HG03103 (cell line): ENCODE results near the gene PSD4.

Source experiments
- ATAC-seq: cut with Tn5 transposase; IDR thresholded peaks from one replicate; pipeline ENCODE4 v1.9.1; 2021; ENCODE audit warnings: low read depth; ENCODE audit not compliant: unreplicated experiment

PSD4 gene

DNA sequence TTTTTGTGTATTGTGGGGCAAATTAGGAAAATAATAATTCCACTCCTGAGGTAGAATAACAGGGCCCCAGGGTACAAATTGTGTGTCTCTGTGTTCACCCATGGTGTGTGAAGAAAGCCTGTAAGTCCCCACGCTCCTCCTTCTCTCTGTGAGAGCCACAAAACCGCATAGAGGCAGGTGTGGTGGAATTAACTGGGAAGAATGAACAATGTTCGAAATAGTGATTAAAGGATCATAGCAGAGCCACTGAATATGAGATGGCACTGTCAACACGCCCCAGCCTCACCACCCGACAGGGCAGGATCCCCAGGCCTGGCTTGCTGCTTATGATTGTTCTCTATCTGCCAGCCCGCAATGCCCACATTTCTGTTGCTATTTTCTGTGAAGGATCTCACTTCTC is 32.3 kb upstream of the PSD4 start:
- ATAC-seq: no peak

DNA sequence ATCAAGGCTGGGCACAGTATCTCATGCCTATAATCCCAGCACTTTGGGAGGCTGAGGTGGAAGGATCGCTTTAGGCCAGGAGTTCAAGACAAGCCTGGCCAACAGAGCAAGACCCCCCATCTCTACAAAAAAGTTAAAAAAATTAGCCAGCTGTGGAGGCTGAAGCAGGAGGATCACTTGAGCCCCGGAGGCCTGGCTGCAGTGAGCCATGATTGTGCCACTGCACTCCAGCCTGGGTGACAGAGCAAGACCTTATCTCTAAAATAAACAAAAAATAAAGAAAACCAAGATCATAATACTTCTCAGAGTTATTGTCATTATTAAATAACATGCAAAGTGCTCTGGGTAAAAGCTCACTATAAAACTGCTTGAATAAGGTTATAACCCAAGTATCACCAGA is 31.5 kb upstream of the PSD4 start:
- no peak for ATAC-seq

DNA sequence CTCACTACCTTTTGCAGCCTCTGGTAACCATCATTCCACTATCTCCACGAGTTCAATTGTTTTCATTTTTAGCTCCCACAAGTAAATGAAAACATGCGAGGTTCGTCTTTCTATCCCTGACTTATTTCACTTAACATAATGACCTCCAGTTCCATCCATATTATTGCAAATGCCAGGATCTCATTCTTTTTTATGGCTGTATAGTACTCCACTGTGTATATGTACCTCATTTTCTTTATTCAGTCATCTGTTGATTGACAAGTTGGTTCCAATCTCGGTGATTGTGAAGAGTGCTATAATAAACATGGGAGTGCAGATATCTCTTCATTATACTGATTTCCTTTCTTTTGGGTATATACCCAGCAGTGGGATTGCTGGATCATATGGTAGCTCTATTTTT is 29.5 kb upstream of the PSD4 start:
- no peak for ATAC-seq

DNA sequence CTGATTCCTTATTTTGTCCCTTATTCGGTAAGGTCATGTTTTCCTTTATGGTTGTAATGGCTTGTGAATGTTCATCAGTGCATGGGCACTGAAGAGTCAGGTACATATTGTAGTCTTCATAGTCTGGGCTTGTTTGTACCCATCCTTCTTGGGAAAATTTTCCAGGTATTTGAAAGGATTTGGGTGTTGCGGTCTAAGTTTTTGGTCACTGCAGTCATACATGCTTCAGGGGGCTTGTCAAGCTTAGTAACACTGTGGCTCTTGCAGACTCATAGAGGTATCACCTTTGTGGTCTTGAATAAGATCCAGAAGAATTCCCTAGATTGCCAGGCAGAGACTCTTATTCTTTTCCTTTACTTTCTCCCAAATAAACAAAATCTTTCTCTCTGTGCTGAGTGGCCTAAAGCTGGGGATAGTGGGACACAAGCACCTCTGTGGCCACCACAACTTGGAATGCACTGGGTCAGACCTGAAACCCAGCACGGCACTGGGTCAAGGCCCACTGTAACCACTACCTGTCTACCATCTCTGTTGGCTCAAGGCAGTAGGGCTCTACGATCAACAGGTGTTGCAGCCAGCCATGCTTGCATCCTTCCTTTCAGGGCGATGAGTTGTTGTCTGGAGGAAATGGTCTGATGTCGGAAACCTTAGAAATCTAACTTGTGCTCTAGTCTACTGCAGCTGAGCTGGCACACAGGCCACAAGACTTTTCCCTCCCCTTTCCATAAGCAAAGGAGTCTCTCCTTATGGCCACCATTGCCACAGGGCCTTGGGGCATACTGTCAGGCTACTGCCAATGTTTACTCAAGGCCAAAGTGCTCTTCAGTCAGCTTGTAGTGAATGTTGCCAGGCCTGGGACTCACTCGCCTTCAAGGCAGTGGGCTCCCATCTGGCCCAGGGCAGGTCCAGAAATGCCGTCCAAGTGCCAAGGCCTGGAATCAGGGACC is 24.9 kb upstream of the PSD4 start:
- ATAC-seq: no peak

DNA sequence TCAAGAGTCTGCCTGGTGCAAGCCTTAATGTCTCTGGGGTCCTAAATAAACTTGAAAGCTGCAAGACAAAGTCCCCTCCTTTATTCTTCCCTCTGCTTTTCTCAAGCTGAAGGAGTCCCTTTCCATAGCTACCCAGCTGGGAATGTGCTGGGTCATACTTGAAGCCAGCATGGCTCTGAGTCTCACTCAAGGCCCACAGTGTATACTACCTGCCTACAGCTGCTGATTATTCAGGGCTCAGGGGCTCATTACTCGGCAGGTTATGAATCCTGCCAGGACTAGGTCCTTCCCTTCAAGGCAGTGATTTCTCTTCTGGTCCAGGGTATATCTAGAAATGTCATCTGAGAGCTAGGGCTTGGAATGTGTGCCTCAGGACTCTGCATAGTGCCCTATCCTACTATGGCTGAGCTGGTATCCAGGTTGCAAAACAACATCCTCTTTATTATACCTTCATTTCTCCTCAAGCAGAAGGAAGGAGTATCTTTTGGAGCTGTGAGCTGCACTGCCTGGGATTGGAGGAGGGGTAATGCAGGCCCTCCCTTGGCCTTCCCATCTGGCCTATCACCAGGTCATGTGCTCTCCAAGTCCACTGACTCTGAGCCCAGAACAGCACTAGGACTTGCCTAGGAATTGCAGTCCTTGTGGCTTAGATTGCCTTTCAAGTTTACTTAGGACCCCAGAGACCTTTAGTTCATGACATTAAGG is 24.1 kb upstream of the PSD4 start:
- no peak for ATAC-seq

DNA sequence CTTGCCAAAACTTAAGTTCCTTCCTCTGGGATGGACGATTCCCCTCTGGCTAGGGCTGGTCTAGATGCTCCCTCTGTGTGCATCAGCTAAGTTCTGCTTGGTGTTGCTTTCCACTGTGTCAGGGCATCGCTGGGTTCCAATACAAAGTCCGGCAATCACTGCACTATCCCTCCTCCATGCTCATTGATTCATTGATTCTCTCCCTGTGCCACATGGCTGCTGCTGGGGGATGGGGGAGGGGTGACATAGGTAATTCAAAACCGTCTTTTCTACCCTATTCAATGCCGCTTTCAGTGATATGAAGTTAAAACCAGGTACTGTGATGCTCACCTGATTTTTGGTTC is 23.5 kb upstream of the PSD4 start:
- ATAC-seq: no peak

DNA sequence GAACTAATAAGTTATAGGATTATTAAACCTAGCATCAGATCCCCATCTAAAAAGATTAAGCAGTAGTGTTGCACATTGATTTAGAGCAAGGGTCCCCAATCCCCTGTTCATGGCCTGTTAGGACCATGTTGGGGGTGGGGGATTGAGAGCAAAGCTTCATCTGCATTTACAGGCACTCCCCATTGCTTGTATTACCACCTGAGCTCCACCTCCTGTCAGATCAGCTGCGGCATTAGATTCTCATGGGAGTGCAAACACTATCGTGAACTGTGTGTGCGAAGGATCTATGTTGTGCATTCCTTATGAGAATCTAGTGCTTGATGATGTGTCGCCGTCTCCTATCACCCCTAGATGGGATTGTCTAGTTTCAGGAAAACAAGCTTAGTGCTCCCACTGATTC is 18.4 kb upstream of the PSD4 start:
- no peak for ATAC-seq

DNA sequence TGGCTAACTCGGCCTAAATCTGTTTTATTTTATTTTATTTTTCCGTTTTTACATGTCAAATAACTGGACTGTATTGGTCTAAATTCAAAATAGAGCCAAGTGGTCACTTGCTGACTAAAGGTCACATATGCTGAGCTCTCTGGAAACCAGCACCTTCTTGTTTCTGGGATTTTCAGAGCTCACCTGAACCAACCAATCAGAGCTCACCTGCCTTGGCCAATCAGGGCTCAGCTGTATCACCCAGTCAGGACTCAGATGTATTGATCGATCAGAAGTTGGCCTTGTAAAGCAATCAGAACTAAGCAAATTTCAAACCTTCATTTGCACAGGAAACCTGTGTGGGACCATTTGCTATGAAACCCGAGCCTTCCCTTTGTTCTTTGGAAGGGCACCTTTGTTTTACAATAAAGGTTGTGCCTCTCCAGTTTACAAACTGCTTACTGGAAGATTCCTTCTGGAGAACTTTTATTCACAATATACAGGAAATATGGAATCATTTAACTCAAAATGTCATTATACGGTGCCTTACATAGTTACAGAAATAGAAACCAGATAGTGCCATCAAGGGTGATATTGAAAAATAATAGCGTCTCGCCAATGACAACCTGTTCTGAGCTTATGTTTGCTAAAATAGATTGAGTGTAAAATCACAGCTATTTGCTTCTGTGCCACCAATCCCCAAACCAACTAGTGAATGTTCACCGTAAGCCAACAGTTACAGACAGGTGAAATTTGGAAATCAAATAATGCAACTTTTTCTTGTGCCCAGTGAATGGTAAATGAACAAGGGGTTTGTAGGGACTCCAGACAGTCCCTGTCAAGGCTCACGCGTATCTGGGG is 17.3 kb upstream of the PSD4 start:
- no peak for ATAC-seq

DNA sequence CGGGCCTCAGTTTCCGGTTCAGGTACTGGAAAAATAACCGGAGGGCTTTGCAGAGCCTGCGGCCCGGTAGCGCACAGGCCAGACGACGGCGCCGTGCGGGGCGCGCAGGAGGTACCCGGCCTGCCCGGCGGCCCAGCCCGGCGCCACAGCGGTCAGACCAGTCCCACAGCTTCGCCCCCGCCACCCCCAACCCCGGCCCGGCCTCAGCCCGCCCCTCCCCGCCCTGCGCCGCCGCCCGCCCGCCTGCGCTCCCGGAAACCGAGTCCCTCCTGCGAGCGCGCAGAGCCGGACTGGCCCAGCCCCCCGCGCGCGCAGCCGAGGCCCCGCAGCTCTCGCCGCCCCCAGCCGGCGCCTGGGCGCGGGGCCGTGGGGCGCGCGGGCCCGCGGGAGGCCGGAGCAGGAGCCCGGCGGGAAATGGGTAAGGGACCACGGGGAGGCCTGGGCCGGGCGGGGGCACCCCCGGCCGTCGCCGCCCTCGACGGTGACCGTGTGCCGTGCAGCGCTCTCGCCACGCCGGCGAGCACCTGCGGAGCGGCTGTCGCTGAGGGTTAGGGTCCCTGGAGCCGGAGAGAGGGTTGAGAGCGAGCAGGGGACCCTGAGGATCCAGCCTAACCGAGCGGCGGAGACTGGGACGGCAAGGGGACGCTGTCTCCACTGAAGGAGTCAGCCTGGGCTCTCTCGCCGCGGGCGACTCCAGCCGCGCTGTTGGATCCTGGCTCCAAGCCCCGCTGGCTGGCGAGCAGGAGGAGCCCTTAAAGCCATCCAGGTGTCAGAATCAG is 16.5 kb upstream of the PSD4 start:
- ATAC-seq: peak; percentile 64

DNA sequence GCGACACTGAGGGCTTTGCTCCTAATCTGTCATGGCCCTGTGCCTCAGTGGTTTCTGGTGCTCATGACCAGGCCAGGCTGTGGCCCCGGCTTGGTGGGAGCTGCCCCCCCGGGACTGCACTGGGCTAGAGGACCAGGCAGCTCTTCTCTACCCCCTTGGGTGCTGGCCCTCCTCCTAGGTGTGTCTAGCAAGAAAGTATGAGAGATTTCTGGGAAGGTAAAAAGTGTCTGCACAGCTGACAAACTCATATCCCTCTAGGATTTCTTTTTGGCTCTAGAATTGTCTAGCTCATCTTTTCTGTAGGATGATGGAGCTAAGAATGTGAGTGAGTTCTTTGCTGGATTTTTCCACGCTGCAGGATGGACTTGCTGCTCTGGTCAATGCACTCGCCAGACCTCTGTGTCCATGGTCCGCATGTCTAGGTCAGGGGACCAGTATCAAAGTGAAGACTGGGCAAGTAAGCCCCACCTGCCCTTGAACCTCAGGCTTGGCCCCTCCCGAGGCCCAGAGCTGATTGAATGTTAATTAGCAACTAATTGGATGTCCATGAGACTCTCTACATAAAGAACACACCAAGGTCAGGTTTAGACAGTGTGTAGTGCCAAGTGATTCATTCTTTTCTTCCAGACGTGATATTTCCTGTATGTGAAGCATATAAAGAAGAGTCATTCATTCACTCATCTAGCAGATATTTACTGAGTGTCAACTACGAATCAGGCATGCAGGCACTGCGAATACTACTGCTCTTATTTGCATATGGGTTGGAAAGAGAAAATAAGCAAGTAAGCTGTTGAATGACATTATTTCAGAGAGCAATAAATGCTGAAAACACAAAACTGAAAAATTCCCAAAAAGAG is 15.6 kb upstream of the PSD4 start:
- no peak for ATAC-seq

DNA sequence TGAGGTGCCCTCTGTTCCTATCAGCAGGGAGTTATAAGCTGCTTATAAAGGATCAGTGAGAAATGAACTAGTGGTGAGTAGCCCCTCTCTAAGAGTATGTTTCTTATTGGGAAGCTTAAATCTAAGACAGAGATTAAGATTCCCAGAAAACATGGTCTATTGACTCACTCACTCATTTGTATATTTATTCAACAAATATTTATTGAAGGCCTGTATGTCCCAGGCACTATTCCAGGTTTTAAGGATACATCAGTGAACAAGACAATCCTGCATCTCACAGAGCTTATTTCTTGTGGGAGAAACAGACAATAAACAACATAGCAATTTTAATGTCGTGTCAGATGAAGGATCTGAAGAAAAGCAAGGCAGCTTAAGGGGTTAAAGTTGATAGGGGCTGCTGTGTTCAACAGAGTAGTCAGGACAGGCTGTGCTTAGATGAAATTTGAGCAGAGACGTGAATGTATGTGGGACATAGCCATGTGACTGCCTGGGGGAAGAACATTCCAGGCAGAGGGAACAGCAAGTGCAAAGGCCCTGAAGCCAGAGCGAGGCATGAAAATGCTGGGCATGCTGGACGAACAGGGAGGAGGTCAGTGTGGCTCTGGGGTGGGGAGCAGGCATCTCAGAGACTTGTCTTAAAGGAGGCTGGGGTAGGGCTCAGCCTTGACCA is 14.8 kb upstream of the PSD4 start:
- ATAC-seq: no peak

DNA sequence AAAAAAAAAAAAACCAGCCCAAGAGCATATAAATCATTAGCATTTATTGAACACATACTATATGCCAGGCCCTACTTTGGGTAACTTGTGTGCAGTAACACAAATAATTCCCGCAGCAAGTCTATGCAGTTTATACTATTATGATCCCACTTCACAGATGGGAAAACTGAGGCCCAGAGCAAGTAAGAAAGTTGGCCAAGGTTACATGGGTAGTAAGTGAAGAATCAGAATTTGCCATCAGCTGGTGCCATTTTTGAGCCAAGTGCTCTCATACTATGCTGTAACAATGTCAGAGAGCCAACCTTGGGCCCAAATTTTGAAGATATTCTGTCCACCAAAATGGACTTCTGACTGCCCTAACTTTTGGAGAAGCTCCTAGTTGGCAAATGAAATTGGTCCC is 13.5 kb upstream of the PSD4 start:
- no peak for ATAC-seq

DNA sequence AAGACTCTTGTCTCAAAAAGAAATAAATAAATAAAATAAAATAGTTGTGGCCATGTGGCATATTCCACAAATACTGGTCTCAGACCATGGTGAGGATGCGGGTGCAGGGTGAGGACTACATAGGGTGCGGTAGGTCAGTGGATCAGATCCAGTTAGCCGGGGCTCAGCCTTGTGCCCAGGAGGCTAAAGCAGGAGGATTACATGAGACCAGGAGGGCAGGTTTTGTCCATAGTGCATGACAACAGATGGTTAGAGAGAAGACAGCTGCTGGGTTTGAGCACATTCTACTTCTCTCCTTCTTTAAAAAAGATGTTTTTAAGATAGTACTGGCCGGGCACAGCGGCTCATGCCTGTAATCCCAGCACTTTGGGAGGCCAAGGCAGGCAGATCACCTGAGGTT is 12.8 kb upstream of the PSD4 start:
- no peak for ATAC-seq

DNA sequence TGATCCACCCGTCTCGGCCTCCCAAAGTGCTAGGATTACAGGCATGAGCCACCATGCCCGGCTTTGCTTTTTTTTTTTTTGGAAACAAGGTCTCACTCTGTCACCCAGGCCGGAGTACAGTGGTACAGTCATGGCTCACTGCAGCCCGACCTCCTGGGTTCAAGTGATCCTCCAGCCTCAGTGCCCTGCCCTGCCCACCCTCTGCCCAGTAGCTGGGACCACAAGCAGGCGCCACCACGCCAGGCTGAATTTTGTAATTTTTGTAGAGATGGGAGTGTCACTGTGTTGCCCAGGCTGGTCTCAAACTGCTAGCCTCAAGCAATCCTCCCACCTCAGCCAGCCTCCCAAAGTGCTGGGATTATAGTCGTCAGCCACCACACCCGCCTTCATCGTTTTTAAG is 11.6 kb upstream of the PSD4 start:
- no peak for ATAC-seq

DNA sequence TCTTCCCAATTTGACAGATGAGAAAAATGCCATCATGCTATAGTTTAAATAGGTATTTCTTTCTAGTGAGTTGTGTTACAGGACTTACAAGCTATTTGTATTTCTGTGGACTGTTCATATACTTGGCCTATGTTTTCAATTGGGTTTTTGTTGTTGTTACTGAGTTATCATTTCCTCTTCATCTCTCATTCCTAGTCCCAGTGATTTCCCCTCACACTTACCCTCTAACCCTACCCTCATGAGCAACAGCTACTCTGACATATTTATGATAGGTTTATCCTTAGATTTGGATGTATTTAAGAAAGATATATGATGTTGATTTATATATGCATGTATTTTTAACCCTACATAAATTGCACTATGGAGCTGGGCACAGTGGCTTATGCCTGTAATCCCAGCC is 10.9 kb upstream of the PSD4 start:
- no peak for ATAC-seq

DNA sequence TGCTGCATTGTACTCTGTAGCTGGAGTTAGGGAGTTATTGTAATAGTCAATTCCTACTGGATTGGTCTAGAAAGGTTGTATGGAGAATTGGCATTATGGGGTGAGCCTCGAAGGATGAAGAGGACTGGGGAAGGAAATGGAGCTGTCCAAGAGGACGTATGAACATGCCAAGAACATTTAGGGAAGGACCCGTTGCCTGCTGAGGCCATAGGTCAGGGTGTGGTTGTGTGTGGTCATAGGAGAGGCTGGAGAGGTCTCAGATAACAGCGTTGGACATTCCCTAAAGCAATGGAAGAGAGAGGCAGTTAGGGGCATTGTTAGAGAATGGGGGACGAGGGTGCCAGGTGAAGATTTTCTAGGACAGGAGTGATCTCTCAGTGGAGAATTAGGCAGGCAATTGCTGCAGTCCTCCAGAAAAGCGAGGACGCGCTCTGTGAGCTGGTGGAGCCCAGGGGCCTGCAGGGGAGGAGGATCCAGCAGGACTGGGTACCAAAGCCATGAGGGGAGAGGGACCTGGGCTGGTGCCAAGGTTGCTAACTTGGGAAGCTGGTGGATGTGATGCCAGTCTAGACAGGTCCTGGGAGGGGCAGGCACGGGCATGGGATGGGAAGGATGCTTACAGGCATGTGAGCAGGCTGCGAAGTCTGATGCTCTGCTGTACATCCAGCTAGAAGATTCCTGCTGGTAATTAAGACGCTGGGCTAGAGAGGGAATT is 9.4 kb upstream of the PSD4 start:
- ATAC-seq: no peak

DNA sequence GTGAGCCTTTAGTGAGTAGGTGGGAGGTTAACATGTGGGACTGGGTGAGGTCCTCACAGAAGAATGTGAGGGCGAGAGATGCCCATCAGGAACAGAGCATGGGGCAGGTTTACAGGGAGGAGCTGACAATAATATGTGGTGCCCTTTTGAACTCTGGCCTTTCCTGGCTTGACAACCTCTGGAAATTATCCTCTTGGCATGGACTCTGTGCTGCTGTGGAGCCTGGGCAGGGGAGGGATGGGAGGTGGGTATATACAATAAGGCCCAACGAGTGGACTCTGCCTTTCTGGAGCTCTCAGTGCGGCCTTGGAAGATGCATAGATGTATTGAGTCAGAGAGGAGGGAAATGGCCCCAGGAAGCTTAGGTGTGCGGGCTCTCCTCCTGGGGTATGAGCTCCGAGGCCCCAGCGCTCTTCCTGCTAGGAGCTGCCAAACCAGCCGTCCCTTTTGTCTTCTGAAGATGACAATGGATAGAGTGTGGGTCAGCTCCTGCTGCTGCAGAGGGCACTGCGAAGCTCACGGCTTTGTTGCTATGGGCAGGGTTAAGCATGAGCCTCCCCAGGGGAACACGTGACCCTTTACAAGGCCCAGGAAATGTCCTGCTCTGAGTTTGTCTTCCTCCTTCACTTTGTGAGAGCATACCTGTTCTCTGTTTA is 8.7 kb upstream of the PSD4 start:
- ATAC-seq: no peak

DNA sequence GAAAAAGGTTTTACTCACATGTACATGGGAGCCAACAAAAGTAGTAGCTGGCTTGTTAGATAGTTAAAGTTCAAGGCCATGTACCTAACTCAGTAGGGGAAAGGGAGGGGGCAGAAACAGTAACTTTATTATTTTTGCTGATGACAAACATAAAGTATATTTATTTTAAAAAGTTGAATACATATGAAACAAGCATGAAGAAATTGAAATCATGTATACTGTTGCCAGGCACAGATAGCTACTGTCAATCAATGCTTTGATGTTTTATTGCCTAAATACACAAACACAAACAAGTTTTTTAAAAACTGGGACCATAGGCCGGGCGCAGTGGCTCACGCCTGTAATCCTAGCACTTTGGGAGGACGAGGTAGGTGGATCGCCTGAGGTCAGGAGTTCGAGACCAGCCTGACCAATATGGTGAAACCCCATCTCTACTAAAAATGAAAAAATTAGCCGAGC is 7.6 kb upstream of the PSD4 start:
- no peak for ATAC-seq
